ENCODE data around the gene ARID4B.
"Not testable (repeated sequence)": the region's sequence is repeated elsewhere in the genome, so short reads cannot be mapped to it uniquely, and the experiment has no call there.

The ARID4B gene

GRCh38 chr1:235327559-235328270 is at the start of gene ARID4B:
Gene ARID4B, minus strand, starts transcription at chr1:235328179. Its CDS starts 1,260 bp downstream, at chr1:235326919.
- DNase-seq: no peak

GRCh38 chr1:235375919-235376605 is 48.1 kb upstream of the ARID4B start:
- DNase-seq: no peak

- no peak for DNase-seq
These were observed 41.8 kb upstream of the ARID4B start for GRCh38 chr1:235369802-235370201.

- DNase-seq: no peak
These were observed 40.4 kb upstream of the ARID4B start for GRCh38 chr1:235368428-235368827.

GRCh38 chr1:235367000-235367908 is 39.3 kb upstream of the ARID4B start, which contains the start of gene TBCE:
Gene TBCE, plus strand, starts transcription at chr1:235367427. Its CDS starts 12,623 bp downstream, at chr1:235380050.
- DNase-seq: peak; percentile 97

- no peak for DNase-seq
These were observed 38.3 kb upstream of the ARID4B start for GRCh38 chr1:235366286-235366685.

- not testable (repeated sequence) for DNase-seq
These were observed 36.2 kb upstream of the ARID4B start for GRCh38 chr1:235364189-235364588.

- DNase-seq: no peak
These were observed 30.9 kb upstream of the ARID4B start for GRCh38 chr1:235358899-235359298.

- DNase-seq: no peak
These were observed 29.8 kb upstream of the ARID4B start for GRCh38 chr1:235357485-235358373.

GRCh38 chr1:235351898-235352297 is 23.9 kb upstream of the ARID4B start:
- no peak for DNase-seq

GRCh38 chr1:235351441-235351840 is 23.5 kb upstream of the ARID4B start:
- no peak for DNase-seq

GRCh38 chr1:235343726-235344125 is 15.7 kb upstream of the ARID4B start:
- no peak for DNase-seq

- DNase-seq: no peak
These were observed 14.5 kb upstream of the ARID4B start for GRCh38 chr1:235342471-235342870.

- no peak for DNase-seq
These were observed 14.1 kb upstream of the ARID4B start for GRCh38 chr1:235342039-235342438.

- no peak for DNase-seq
These were observed 13.4 kb upstream of the ARID4B start for GRCh38 chr1:235341334-235341733.

- DNase-seq: no peak
These were observed 11.8 kb upstream of the ARID4B start for GRCh38 chr1:235339746-235340145.

GRCh38 chr1:235336903-235337302 is 8.9 kb upstream of the ARID4B start:
- no peak for DNase-seq

GRCh38 chr1:235331401-235331800 is 3.4 kb upstream of the ARID4B start:
- no peak for DNase-seq

- no peak for DNase-seq
These were observed 2.9 kb upstream of the ARID4B start for GRCh38 chr1:235330918-235331285.

GRCh38 chr1:235329139-235329902 is 1.3 kb upstream of the ARID4B start:
- DNase-seq: no peak
